HuH-7.5 (cell line): Measurements from ENCODE around the gene PLCG1.
"Not testable (repeated sequence)": the region's sequence is repeated elsewhere in the genome, so short reads cannot be mapped to it uniquely, and the experiment has no call there.

Source experiments
- DNase-seq: peaks from one replicate; pipeline ENCODE4 v3.0.0; 2011; ENCODE audit warnings: low spot score

The PLCG1 gene

DNA sequence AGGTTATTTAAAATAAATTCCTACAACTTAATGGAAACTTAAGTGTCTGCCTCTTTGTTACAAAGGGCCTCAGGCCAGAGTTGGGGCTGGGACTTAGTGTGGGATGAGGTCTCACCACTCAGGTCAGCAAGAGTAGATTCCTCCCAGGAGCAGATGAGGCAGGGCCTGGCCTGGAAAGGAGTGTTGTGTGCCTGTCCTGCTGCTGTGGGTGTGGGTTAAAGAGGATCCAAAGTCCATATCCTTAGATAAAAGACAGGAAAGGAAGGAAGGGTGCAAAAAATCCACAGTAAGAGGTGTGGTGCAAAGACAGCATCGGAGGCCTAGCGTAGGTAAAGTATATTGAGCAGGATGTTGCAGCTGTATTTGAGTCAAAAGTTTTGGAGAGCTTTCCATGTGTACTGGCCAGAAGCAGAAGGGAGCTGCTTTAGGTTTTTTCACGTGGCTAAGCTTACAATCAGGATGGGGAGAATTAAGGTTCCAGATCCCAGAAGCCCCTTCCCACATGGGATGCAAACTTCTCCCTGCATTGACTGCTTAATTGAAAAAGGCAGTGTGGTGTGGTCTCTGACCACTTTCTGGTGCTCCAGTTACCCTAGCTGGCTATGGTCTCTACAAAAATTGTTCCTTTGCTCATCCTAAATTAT is 12.8 kb upstream of the PLCG1 start:
- no peak for DNase-seq

DNA sequence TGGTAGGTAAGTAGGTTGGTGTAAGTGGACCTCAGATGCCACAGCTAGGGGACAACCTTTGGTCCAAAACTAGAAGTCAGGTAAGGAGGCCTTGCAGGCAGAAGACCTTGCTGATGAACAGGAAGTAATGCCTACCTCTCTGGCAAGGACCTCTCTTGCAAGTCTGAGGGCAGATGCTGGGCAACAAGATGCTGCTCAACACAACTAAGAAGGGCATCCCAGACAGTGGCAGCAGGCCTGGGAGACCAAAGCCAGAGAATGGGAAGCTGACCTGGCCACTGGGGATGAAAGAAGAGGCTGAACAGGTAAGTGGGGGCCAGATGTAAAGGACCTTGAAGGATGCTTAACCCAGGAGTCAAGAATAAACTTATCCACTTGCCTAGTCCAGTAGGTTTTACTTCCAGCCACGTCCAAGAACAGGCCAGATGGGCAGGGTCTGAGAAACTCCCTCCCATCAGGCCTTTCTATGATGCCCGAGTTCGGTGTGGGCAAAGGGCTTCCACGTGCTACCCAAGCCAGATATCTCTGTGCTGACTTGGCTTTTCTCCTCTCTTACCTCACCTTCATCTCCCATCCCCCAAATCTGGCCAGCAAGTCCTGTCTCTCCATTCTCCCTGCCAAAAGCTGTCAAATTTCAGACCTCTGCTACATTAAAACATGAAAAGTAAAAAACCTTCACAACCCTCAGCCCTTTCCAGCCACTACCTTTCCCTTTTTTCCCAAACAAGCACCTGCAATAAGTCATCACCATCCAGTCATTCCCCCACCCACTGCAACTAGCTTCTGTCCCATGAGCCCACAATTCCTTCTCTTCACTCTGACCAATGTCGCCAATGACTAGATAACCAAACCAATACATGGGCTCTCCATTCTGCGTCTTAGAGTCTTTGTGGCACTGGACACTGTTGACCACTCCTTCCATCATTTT is 11.5 kb upstream of the PLCG1 start:
- no peak for DNase-seq

DNA sequence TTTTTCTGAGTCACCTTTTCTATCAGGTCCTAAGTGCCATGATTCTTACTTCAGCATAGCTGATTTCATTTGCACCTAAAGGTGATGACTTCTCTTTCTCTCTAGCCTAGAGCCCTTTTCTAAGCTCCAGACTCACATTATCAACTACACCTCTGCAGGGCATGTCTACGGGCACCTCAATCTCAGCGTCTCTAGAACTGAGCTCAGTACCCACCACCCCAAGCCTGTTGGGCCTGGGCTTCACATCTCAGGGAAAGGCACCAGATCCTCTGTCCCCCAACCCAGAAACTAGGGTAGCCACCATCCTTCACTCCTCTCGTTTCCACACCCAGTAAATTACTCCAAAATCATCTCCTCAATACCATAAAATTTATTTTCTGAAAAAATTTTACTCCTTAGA is 10.6 kb upstream of the PLCG1 start:
- no peak for DNase-seq

DNA sequence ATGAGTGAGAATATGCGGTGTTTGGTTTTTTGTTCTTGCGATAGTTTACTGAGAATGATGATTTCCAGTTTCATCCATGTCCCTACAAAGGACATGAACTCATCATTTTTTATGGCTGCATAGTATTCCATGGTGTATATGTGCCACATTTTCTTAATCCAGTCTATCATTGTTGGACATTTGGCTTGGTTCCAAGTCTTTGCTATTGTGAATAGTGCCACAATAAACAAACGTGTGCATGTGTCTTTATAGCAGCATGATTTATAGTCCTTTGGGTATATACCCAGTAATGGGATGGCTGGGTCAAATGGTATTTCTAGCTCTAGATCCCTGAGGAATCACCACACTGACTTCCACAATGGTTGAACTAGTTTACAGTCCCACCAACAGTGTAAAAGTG is 9.0 kb upstream of the PLCG1 start:
- DNase-seq, result not testable (repeated sequence)

DNA sequence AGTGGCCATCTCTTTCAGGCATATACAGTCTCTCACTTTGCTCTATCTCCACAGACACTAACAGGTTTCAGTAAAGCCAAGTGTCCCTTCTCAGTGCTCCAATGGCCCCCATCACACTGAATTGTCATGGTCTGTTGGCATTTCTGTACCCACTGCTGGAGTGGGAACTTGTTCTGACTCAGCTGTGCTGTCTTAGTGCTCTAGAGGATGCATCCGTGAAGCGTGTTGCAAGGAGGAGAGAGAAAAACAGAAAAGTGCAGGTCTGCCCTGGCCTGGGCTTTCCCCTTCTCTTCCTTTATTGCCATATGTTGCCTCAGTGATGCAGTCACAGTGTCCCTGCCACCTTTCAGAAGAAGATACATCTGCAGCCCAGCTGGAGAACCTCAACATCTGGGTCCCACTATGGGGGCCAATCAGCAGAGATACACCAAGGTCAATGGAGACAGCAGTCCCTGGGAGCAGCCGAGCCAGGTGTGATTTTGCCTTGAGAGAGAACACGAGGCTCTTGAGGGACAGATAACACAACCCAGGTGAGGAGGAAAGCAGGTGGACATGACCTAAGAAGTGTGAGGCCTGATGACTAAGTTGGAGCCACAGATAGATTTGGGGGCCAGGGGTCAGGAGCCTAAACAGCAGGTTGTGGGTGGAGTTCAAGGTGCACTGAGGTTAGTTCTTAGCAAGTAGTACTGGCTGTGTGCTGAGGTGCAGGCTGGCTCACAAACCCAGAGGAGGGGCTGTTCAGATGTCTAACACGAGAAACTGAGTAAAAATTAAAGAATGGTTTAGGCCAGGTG is 5.6 kb upstream of the PLCG1 start:
- DNase-seq, result no peak

DNA sequence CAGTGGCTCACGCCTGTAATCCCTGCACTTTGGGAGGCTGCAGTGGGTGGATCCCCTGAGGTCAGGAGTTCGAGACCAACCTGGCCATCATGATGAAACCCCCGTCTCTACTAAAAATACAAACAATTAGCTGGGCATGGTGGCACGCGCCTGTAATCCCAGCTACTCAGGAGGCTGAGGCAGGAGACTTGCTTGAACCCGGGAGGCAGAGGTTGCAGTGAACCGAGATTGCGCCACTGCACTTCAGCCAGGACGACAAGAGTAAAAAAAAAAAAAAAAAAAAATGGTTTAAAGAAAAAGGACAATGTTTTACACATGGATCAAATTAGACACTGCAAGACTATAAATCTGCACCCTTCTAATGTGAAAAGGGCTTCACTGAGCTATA is 5.0 kb upstream of the PLCG1 start:
- DNase-seq, result not testable (repeated sequence)

DNA sequence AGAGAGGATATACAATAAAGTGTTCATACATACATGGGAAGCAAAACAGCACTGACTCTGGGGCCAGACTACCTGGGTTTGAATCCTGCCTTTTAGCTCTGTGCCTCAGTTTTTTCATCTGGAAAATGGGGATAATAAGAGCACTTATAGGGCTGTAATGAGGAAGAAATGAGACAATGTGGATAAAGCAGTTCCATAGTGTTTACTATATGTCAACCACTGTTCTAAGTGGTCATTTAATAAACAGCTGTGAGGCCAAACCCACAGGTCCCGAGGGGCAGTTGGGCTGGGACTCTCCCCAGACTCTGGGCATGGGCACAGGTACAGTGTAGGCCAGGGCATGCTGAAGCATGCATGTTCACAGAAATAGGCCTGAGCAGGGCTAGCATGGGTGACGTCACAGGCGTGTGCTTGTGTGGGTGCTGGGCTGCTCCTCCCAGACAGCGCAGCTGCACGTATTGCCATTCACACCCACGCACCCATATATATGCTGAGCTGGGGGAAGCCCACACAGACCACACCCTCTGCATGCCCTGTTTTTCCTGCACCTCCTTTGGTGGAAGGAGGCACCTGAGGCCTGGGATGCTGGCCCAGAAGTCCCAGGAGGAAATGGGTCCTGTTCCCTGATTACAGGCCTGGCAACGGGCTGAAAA is 3.5 kb upstream of the PLCG1 start:
- DNase-seq, result no peak

DNA sequence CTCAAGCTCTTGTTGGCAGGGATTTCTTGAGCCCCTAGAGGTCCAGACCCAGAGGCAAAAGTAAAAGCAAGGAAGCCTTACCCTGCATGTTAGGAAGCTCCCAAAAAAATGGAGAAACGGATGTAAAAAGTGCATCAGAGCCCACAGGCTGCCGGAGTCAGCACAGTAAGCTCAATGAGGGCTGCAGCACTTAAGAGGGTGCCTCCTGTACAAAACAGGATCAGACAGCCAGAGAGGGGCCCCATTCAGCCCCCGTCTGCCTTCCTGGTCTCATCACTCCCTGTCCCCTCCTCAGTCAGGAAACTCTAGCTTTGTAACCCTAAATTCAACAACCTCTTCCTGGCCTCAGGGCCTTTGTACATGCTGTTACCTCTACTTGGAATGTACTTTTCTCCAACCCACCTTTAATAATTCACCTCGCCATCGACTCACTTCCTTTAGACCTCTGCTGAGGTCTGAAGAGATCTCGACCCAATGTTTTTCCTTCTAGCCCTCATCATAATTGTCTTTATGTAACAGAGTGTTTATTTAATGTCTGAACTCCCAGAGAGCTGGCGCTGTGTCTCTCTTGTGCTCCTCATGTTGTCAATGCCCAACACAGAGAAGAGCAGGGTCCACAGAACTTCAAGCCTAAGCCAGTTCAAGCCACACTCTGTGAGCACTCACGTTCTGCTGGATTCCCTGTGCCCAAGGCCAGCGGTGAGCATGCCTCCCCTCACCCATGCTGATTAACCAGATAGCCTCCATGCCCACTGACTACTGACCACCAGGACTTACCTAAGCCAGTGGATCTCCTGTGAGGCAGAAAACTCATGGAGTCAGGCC is 2.8 kb upstream of the PLCG1 start:
- DNase-seq, result no peak

DNA sequence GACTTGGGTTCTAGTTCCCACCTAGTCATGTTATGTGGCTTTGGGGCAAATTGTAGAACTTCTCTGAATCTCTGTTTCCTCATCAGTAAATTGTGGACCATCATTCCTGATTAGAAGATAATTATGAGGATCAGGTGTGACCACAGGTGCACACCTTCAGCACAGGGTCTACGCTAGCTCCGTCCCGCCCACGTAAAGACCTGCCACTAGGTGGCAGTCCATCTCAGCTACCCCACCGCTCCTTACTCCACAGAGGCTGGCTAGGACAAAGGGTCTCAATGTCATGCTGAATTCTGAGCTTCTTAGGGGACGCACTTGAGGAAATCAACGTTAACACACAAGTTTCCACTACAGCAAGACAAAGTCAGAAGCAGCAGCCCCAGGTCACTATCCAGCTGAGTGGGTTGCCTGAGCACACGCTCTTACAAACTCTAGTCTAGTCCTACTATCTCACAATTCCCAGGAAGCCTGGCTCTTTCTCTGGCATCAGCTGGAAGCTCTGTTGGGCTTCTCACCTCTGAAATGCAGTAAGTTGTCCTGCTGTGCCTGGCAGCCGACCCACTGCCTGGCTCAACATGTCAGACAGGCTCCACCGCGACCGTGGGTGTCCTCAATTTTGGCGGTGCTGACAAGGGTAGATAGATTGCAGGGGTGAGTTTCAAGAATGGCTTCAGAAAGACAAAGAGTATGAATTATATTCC is 2.0 kb upstream of the PLCG1 start:
- peak; percentile 87 for DNase-seq

DNA sequence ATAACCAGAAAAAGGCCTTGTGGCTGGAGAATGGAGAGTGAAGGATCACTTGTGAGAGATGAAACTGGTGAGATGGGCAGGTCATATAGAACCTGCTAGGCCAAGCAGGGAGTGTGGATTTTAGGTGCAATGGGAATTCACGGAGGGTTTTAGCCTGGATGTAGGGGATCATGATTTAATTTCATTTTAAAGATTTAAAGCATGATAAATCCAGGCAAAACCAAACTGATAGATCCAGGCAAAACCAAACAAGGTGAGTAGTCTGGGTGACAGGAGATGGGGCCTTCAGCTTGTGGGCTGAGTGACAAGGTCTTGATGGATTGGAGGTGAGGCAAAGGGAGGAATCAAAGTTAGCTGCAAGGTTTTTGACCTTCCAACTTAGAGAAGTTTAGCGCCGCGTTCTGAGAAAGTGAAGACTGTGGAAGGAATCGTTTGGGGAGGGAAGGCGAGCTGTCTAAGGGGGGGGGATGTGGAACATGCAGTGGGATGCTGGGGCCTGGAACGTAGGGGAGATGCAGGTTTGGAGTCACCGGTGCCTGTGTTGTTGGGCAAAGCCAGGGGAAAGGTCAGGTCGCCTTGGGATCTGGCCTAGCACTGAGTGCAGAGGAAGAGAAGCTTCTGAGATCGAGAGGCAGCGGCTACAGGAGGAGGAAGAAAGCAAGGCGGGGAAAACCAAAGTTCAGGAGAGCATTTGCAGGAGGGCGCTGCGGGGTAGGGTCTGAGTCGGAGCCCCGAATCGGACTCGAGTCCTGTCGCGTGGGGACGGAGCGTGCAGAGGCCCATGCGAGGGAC is 1.3 kb upstream of the PLCG1 start:
- no peak for DNase-seq

DNA sequence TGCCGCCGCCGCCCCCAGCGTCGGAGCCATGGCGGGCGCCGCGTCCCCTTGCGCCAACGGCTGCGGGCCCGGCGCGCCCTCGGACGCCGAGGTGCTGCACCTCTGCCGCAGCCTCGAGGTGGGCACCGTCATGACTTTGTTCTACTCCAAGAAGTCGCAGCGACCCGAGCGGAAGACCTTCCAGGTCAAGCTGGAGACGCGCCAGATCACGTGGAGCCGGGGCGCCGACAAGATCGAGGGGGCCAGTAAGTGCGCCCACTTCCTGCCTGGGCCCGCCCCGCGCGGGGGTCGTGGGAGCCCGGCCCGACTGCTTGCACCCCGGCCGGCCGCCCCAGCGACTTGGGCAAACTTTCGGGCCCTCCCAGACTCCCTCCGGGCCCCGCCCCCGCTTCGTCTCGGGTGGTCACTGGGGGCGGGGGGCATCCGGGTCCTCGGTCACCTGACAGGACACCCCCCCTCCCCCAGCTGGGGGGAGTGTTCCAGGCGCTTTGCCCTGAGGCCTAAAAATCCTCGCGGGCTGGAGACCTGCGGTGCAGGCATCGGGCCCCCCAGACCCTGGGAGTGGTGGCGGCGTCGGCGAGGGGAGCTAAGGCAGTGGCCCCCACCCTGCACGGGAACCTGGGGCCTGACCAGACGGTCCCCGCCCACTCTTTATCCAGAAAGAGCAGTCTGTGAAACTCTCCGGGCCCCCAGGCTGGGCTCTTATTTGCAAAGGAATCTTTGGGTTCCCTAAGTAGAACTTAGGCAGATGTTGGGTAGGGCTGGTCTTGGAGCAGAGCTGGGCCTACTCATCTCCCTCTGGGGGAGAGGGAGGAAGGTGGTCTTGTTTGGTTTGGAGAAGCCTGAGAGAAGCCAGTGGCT is 501 bp downstream of the PLCG1 start:
- DNase-seq, result peak; percentile 82

DNA sequence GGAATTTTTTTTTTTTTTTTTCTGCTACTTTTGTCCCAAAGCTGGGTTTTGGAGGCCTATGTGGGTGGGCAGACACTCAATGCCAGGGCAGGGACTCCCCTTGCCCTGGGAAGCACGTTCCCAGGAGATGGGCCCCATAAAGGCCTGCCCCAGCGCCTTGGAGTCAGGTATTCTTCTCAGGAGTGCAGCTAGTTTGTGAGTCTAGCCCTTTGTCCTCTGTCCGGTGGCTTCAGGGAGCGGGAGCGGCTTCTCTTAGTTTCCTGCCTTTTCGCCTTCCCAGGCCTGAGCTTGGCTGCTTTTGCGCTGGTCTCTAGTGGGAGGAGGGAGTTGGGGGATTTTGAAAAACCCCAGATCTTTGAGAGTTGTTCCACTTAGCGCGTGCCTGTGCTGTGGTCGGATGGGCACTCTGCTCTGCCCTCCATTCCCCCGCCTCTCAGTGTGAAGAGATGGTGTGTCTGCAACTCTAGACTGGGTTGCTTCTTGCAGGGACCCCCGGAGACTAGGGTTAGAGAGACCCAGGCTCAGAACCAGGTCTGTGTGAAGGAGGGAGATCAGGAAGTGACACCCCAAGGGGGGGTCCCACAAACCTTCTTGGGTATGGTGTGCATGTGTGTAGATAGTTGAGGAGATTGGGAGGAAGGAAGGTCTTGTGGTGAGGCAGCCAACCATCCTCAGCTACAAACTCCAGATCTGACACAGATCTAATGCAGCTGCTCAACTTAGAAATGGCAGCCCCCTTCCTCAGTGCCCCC is 1.3 kb downstream of the PLCG1 start:
- DNase-seq, result peak; percentile 48

DNA sequence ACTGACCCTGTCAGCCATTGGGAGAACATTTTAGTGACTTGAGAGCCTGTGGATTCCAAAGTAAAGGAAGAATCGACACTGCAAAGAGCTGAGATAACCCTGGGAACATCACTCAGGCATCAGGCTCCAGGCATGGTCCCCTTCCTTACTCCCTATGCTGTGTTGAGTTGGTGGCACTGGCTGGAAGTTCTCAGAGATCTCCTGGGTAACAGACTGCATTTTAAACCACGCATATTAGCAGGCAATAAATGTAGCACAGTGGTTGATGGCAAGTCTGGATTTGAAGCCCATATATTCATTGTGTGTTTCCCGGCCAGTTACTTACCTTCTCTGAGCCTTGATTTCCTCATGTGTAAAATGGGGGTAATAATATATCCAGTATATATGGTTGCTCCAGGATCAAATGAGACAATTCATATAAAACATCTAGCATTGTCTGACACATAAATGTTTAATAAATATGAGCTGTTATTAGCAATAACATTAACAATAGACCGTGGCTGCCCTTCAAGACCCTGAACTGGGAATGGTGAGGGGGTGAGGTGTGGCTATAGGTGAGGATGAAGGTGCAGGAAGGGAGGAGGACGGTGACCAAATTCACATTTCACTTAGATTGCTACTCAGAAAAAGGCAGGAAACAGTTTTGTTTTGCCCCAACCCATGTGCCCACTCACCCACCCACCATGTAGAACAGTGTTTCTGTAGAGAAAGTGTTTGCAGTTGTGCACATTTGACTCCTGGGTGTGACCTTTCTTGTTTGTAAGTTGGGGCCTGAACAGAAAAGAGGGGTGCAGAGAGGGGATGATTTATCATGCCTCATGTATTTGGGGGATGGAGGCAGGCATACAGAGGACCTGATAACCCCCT is 2.1 kb downstream of the PLCG1 start:
- DNase-seq, result no peak

DNA sequence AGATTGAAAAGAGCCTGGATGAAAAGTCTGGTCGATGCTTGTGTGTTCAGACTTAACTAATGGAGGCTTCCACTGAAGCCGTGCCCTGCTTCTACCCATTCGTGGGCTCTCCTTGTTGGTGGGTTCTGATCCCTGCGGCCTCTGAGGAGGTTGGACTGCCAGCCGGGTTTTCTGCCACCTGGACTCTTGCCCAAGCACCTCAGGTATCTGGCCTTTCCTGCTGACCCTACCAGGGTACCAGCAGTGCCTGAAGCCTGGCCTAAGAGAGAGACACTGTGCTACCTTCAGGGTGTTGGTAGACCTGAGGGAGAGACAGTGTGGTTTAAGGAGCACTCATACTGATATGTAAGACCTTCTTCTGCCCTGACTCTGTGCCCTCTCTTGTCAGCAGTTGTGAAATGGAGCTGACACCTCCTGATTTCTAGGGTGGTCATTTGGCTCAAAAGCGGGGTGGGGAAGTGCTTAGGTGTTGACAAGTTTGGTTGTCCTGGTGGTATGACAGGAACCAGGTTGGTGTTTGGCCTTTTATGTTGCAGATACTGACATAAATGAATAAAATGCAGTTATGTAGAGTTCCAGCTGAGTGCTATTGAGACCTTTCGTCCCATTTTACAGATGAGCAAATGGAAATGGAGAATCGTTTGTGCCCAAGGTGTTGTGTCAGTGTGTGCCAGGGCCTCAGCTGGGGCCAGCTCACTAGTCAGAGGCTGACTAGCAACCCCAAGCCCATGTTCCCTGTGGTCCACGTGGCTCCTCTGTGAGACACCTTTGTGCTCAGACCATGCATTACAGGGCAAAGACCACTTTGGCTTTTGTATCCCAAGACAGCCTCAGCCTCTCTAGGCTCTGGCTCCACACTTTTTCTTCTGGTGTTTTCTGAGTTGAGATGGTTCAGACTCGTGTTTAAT is 3.1 kb downstream of the PLCG1 start:
- no peak for DNase-seq

DNA sequence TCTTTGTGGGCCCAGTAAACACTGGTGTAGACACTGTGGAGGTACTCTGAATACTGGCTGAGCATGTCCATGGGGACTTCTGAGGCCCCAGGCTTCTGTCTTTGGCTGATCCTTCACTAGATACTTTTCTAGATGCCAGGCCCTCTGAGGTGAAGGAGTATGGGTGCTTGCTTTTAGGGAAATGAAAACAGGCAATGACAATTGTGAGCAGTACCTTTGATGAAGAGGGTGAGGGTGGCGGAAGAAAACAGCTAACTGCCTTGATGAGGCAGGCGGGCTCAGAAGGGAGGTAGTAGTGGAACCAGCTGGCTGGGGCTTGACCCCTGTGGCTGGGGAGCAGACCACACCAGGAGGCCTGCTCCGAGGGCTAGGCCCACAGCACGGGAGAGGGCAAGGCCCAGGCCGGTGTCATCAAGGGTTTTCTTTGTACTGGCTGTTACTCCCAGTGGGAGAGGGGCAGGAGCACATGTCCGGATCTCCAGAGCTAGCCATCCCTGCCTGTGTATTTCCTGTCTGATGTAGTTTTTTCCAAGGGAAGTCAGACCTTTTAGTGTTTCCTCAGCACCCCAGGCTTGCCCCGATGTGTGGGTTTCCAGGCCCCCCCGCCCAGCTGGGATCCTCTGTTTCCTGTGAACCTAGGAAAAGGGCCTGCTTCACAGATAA is 3.9 kb downstream of the PLCG1 start:
- no peak for DNase-seq

DNA sequence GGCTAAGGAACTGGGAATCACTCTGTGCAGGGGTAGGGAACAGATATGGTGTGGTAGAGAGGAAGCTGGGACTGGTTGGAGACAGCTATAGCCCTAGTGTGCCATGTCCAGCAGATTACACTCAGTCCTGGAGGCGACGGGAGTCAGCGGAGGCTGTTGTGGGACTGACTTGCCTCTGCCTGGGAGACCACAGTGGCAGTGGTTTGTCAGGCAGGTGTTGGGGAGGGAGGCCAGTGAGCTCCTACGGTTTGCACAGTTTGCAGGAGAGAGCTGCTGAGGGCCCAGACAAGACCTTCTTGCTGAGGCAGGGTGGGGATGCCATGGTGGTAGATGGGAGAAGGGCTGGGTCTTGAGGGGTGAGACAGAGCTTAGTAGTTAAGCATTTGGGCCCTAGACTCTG is 4.9 kb downstream of the PLCG1 start:
- no peak for DNase-seq
